Breast epithelium (tissue), 4 donors: ENCODE data around the gene CNNM3. TPM values are rescaled to one million over a fixed set of nuclear protein-coding genes. Genes with fewer than 3 reads are reported as not detected.

Experiments used
- DNase-seq, 2 donors: peaks; one replicate each; pipeline ENCODE4 v3.0.0-alpha.2; 2019; ENCODE audit warnings: low spot score in 2 of 2
- H3K27ac ChIP-seq, 2 donors: fragments of 200-600 bp; sonication (generic) in 1 of 2; one replicate each; pipeline ENCODE4 v1.5.1; 2016 to 2019; ENCODE audit warnings: mild to moderate bottlenecking in 1 of 2
- H3K27me3 ChIP-seq, 2 donors: fragments of 200-600 bp; sonication (generic) in 1 of 2; one replicate each; pipeline versions ENCODE4 v1.5.1 to v1.6.0; 2017 to 2019; ENCODE audit warnings: control low read depth in 1 of 2, mild to moderate bottlenecking in 1 of 2
- H3K36me3 ChIP-seq: fragments of 200-600 bp; one replicate; pipeline ENCODE4 v1.5.1; 2019
- H3K4me1 ChIP-seq, 2 donors: fragments of 200-600 bp; sonication (generic); one replicate each; pipeline ENCODE4 v1.5.1; 2016 to 2019; ENCODE audit warnings: control low read depth in 1 of 2
- H3K4me3 ChIP-seq, 3 donors: fragments of 200-600 bp; sonication (generic); 1 replicate in 2 of 3; 2 replicates in 1 of 3; pipeline ENCODE4 v1.5.1; 2016 to 2019; ENCODE audit warnings: mild to moderate bottlenecking in 3 of 3, moderate library complexity in 2 of 3
- H3K9me3 ChIP-seq, 2 donors: fragments of 200-600 bp; sonication (generic) in 1 of 2; one replicate each; pipeline ENCODE4 v1.5.1; 2016 to 2019; ENCODE audit warnings: control low read depth in 1 of 2
- POLR2A ChIP-seq: fragments of 450-650 bp; IDR thresholded peaks from one replicate; pipeline ENCODE4 v1.6.1; 2016; ENCODE audit warnings: antibody characterized with exemption, mild to moderate bottlenecking, moderate library complexity
- POLR2AphosphoS5 ChIP-seq, 3 donors: sonication (generic); formaldehyde crosslinking; IDR thresholded peaks; one replicate each; pipeline ENCODE4 v1.6.1; 2017; ENCODE audit warnings: antibody characterized with exemption in 3 of 3
- intact Hi-C: fragments of 100-400 bp; cut with DNase I; formaldehyde crosslinking; loops from one replicate; pipeline ENCODE4 v1.15.1; 2023; ENCODE audit warnings: low total_unique reads
- total RNA-seq, 3 donors: library from RNA; depleted of rRNA; stranded (reverse); fragments of >200 nt; gene quantifications; one replicate each; pipeline ENCODE4 v1.1.0, GENCODE V29; 2016
- TF ChIP-seq, protein P1 (sequence below), 3 donors: fragments of 450-650 bp; IDR thresholded peaks; one replicate each; pipeline ENCODE4 v1.5.1; 2016 to 2017; ENCODE audit warnings: antibody characterized with exemption in 3 of 3, mild to moderate bottlenecking in 3 of 3, moderate library complexity in 3 of 3

CNNM3 gene
- total RNA-seq, 3 donors from 2014 or later, result 7.5 to 13.8 (median 11.8) TPM

DNA sequence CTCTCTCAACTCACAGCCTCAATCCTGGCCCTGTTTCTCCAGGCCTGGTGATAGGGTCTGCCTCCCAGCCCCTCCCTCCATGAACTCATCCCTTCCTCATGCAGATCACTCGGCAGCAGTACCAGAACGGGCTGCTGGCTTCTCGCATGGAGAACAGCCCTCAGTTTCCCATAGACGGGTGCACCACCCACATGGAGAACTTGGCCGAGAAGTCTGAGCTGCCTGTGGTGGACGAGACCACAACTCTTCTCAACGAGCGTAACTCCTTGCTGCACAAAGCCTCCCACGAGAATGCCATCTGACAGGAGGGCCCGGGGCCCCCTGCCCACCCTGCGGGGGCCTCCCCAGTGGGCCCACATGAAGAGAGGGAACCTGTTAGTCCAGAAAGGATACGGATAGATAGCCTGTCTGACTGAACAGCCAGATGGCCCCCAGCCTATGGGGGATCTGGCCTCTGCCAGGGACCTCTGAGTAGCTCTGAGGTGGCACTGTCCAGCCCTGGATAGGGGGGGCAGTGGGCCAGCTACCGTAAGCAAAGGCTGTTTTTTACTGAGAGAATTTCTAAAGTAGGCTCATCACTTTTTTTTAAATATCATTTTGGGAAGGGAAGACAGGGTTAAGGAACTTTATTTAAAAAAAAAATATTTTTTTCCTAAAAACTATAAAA is 6.7 kb upstream of the CNNM3 start:
- no peak overlapping the region for H3K27ac ChIP-seq
- DNase-seq, result no peak
- no peaks in the 10 kb centered on the region for H3K27me3 ChIP-seq
- TF ChIP-seq POLR2A (no peak), POLR2AphosphoS5 (IDR thresholded peaks at IDR 0.05) (no peak)
- TF ChIP-seq, protein P1, sequence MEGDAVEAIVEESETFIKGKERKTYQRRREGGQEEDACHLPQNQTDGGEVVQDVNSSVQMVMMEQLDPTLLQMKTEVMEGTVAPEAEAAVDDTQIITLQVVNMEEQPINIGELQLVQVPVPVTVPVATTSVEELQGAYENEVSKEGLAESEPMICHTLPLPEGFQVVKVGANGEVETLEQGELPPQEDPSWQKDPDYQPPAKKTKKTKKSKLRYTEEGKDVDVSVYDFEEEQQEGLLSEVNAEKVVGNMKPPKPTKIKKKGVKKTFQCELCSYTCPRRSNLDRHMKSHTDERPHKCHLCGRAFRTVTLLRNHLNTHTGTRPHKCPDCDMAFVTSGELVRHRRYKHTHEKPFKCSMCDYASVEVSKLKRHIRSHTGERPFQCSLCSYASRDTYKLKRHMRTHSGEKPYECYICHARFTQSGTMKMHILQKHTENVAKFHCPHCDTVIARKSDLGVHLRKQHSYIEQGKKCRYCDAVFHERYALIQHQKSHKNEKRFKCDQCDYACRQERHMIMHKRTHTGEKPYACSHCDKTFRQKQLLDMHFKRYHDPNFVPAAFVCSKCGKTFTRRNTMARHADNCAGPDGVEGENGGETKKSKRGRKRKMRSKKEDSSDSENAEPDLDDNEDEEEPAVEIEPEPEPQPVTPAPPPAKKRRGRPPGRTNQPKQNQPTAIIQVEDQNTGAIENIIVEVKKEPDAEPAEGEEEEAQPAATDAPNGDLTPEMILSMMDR (IDR thresholded peaks at IDR 0.05), result no peak
- no peaks in the 10 kb centered on the region for H3K4me1 ChIP-seq
- H3K4me3 ChIP-seq, result no peak overlapping the region
- H3K36me3 ChIP-seq, result no peaks in the 10 kb centered on the region
- intact Hi-C loops, result no loop called here
- no peaks in the 10 kb centered on the region for H3K9me3 ChIP-seq

DNA sequence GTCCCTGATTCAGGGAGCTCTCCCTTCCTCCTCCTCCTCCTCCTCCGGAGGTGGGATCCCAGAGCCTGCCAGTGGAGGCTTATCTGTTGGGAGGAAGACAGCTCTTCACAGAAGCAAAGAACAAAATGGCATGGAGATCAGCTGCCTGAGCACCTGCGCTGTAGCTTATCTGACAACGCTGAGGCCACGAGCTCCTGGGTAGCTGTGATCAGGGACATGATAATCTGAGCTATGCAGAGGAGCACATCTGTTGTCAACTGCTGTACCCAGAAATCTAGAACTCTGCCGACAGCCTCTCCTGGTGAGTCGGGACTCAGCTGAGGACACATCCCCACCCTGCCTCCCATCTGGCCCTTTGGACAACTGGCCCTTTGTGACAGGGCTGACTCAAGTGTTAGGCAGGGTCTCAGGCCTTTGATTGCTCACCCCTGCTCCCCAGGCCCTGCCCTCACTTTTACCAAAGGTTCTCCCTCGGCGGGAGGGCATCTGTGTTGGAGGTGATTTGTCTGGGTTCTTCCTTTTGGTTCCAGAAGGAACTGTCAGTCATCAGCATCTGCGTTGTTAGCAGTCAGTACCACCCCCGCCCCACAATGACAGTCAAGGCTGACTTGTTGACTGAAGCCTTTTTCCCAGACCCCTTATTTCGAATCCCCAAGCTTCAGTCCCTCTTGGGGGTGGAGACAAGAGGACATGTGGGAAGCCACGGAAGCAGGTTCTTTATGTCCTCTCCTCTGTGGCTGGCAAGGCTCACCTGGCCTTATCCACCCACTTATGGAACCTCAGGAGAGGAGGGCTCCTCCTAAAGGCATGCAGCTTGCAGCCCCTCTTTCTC is 5.9 kb upstream of the CNNM3 start:
- intact Hi-C loops, result no loop called here
- no peaks in the 10 kb centered on the region for H3K4me1 ChIP-seq
- H3K9me3 ChIP-seq, result no peaks in the 10 kb centered on the region
- no peaks in the 10 kb centered on the region for H3K36me3 ChIP-seq
- H3K4me3 ChIP-seq, result no peak overlapping the region
- H3K27ac ChIP-seq, result no peak overlapping the region
- TF ChIP-seq, protein P1 (IDR thresholded peaks at IDR 0.05), result no peak
- TF ChIP-seq POLR2AphosphoS5 (IDR thresholded peaks at IDR 0.05), result no peak
- no peak for TF ChIP-seq POLR2A
- no peaks in the 10 kb centered on the region for H3K27me3 ChIP-seq
- no peak for DNase-seq

DNA sequence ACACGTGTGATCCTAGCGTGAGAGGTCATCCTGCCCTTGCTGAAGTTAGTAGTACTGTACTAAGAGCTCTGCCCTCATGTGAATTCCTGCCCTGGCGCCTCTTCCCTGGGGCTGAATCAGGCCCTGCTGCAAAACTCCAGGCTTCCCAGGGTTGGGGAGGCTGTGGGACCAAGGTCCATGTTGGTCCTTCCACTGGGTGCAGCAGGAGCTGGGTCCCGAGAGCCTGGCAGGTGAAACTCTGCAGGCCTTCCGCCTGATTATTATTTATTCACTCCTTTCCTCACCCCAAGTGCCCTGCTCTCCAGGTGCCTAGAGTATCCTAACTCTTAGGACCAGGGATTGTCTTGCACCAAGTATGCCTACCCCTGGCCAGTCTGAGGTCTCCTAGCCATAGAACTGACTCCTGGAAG is 5.3 kb upstream of the CNNM3 start:
- intact Hi-C loops, result no loop called here
- Histone ChIP-seq H3K36me3 (no peaks in the 10 kb centered on the region), H3K4me1 (no peaks in the 10 kb centered on the region), H3K27ac (no peak overlapping the region), H3K27me3 (no peaks in the 10 kb centered on the region), H3K4me3 (no peak overlapping the region), H3K9me3 (no peaks in the 10 kb centered on the region)
- TF ChIP-seq, protein P1 (IDR thresholded peaks at IDR 0.05), result no peak
- no peak for DNase-seq

DNA sequence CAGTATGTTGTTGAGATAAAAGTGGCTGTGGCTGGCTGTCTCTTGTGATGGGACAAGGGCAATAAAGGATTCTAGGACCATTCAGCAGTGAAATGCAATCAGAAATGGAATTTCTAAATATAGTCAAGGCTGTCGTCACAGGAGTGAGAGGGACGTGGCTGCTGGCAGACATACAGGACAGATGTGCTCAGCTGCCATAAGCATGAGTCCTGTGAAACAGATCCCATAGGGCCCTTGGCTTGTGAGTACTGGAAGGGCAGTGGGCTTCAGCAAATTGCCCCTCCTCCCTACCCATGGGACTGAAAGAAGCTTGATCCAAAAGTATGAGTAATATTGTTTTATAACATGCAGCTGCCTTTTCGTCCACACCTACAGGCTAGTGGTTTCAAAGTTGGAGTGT is 4.2 kb upstream of the CNNM3 start:
- no peaks in the 10 kb centered on the region for H3K27me3 ChIP-seq
- H3K4me1 ChIP-seq, result peaks cover 0 to 1% of the 10 kb centered on the region in 2 donors
- no peak overlapping the region for H3K4me3 ChIP-seq
- H3K9me3 ChIP-seq, result no peaks in the 10 kb centered on the region
- no peaks in the 10 kb centered on the region for H3K36me3 ChIP-seq
- TF ChIP-seq POLR2A (no peak), POLR2AphosphoS5 (IDR thresholded peaks at IDR 0.05) (no peak)
- TF ChIP-seq, protein P1 (IDR thresholded peaks at IDR 0.05), result no peak
- H3K27ac ChIP-seq, result no peak overlapping the region
- no peak for DNase-seq
- intact Hi-C loops, result no loop called here

DNA sequence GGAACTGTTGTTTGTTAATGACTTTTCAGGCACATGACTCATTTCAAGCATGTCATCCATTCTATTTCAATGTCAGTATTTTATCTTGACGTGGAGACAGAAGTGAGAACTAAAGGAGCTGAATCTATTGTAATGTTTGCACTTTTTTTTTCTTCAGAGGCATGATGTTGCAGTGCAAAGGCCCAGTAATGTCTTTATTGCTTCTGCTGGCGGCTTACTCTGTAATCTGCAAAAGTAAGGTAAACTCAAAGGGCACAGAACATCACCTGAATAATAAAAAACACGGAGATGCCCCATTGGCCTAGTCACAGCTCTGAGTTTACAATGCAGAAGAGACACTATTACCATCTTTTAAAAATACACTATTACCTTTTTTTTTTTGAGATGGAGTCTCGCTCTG is 2.4 kb upstream of the CNNM3 start:
- no peaks in the 10 kb centered on the region for H3K9me3 ChIP-seq
- peaks cover 3 to 12% of the 10 kb centered on the region in 2 donors for H3K4me1 ChIP-seq
- TF ChIP-seq, protein P1 (IDR thresholded peaks at IDR 0.05), result no peak
- TF ChIP-seq POLR2A, result no peak
- no peak for TF ChIP-seq POLR2AphosphoS5 (IDR thresholded peaks at IDR 0.05)
- H3K36me3 ChIP-seq, result no peaks in the 10 kb centered on the region
- DNase-seq, result no peak
- H3K27ac ChIP-seq, result no peak overlapping the region
- intact Hi-C loops, result no loop called here
- no peak overlapping the region for H3K4me3 ChIP-seq
- H3K27me3 ChIP-seq, result no peaks in the 10 kb centered on the region
